Urinary bladder (tissue), 4 donors: ENCODE measurements around the gene HOXD8. TPM values are rescaled to one million over a fixed set of nuclear protein-coding genes. Genes with fewer than 3 reads are reported as not detected.

Source experiments
- DNase-seq: peaks from one replicate; pipeline ENCODE4 v3.0.0-alpha.2; 2015; ENCODE audit errors: extremely low spot score
- H3K27ac ChIP-seq: one replicate; pipeline ENCODE4 v1.5.1; 2013; ENCODE audit warnings: low read depth, mild to moderate bottlenecking, moderate library complexity
- H3K36me3 ChIP-seq: one replicate; pipeline ENCODE4 v1.6.1; 2013; ENCODE audit warnings: mild to moderate bottlenecking, moderate library complexity; ENCODE audit not compliant: insufficient read depth
- H3K4me1 ChIP-seq: one replicate; pipeline ENCODE4 v1.6.1; 2013; ENCODE audit warnings: mild to moderate bottlenecking, moderate library complexity; ENCODE audit not compliant: insufficient read depth
- H3K4me3 ChIP-seq: one replicate; pipeline ENCODE4 v1.5.1; 2013; ENCODE audit warnings: low read depth, low read length
- WGBS: extraction: QIAGEN DNeasy Blood & Tissue Kit; methylation state at CpG from one replicate; pipeline ENCODE4 v1.1.7; 2013; 5-methylcytosine and 5-hydroxymethylcytosine counted together
- polyA plus RNA-seq: library from polyadenylated mRNA; stranded (reverse); fragments of 200-250 nt; gene quantifications from one replicate; pipeline ENCODE4 v1.2.3, GENCODE V29; 2013
- total RNA-seq: library from RNA; depleted of rRNA; stranded (reverse); fragments of >200 nt; gene quantifications from one replicate; pipeline ENCODE4 v1.2.3, GENCODE V29; 2014
- donor health status: healthy with polysubstance abuse.
- donor health status: healthy.

HOXD8 gene
- total and polyA plus RNA-seq, 2 donors = 7.0 to 12.3 TPM

DNA sequence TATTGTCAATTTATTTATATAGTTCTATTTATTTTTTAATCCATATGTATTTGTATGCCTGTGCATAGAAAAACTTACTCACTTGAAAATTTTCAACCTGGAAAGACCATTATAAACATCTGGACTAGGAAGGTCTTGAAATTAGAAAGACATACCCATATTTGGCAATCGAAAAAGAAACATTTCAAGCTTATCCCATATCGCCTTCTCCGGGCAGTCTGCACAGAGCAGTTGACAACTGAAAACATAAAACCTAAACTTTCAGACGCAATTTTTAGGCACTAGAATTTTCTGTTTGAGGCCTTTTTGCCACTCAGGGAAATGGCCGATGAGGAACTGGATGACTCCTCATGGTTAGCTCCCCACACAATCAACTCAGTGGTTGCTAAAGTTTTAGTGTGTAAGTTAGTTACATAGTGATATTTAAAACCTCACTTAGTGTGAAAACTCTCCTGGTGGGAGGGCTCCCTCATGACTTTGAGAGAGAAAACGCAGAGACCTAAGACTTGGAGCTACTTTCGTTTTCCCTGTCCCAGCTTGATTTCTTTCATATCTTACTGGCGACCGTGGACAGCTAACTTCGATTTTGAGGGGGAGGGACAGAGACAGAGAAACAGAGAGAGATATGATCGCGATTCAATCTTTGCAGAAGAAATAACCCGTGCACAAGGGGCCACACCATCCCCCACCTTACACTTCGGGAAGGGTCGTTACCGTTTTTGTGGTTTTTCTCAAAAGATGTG is 33.1 kb upstream of the HOXD8 start:
- DNase-seq = no peak
- peaks cover 2% of the 10 kb centered on the region for H3K4me1 ChIP-seq
- WGBS = 22% methylated on average over 16 of the region's 16 CpGs
- no peak overlapping the region for H3K27ac ChIP-seq
- H3K36me3 ChIP-seq = no peaks in the 10 kb centered on the region
- no peak overlapping the region for H3K4me3 ChIP-seq

DNA sequence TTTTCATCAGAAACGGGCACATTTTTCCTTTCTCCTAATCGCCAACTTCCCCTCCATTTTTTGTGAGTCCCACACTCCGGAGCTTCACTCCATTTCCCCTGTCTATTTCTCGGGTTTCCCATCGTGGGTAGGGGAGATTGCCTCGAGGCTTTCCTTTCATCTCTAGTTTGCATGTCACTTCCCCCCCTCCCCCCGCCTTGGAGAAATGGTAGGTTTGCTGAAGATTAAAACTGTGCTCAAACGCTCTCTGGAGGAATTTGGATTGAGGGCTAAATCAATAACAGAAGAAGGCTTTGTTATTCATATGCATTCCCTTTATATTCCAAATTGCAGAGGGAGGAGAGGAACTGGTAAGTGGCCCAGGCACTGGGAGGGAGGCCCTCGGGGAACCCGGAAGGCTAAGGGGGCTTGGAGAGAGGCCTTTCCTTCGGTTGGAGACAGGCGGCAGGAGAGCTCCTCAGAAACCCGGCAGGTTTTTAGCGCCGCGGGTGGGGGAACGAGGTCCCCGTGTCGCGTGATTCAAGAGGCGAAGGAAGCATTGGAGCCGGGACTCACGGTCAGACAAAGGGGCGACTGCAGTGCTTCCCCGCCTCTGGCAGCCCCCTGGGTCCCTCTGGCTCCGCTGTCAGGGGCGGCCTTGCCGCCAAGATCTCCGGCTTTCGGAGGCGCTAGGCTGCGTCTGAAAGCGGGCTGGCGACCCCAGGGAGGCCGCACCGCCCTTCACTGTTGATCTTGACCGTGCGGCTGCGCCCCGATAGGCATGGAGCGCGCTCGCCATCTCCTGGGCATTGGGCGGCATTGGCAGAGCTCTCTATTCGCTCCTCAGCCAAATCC is 32.3 kb upstream of the HOXD8 start:
- H3K27ac ChIP-seq = no peak overlapping the region
- no peak for DNase-seq
- 2% methylated on average over 45 of the region's 45 CpGs for WGBS
- peak overlapping the region; percentile 17 for H3K4me3 ChIP-seq
- H3K36me3 ChIP-seq = no peaks in the 10 kb centered on the region
- H3K4me1 ChIP-seq = peaks cover 2% of the 10 kb centered on the region

DNA sequence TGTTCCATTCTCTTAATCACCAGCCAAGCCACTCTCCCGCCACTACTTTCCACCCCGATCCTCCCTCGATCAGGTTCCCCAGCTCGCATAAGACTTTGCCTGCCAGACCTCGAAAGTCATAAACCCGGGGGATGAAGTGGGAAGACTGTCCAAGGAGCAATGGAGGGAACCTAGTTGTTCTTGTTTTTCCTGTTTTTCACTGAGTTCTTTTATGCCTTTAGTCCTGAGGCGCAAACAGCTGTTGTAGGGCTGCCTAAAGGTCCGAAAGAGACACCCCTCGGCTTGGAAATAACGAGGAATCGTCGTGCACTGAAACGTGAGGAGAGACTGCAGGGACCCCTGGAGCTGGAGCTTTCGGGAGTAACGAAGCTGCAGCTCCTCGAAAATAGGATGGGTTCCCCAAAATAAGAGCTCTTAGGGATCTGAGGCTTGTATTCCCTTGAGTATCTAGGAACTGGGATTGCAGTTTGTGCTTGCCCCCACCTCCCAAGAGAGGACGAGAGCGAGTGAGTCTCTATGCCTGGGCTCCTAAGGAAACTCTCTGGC is 31.6 kb upstream of the HOXD8 start:
- H3K4me3 ChIP-seq = no peak overlapping the region
- no peaks in the 10 kb centered on the region for H3K36me3 ChIP-seq
- DNase-seq = no peak
- WGBS = 3% methylated on average over 18 of the region's 18 CpGs
- H3K27ac ChIP-seq = no peak overlapping the region
- peaks cover 2% of the 10 kb centered on the region for H3K4me1 ChIP-seq

DNA sequence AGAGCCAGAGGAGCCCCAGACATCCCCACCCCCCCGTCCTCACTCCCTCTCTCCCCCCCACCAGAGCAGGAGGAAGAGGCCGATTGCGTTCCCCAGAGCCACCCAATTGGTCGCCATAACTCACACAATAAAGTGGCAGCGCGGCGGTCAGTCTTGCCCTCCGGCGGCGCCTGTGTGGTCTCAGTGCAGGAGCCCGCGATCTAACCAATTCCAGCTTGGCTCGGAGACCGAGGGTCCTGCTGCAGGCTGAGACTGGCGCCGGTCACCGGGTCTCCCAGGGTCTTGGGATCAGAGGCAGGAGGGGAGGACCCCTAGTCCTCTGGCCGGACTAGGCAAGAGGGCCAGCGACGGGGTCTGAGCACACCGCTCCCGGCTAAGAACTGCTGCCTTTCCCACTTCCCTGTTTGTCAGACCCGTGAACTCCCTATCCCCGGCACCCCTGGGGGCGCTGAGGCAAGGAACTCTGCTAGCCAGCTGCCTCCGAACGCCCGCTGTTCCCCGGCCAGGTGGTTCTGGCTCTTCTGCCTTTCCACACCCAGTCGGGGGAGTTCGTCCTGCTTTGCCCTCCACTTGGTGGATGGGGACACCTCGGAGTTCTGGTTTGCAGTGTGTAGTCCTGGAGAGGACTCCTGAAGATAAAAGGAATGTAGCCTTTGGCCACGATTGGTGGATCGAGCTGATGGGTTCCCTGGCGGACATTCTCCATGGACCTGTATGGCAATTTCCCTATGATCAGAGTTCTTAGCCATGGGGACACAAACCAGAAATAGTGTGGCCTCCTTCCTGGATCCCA is 30.9 kb upstream of the HOXD8 start:
- 24% methylated on average over 35 of the region's 35 CpGs for WGBS
- H3K27ac ChIP-seq = no peak overlapping the region
- peaks cover 2% of the 10 kb centered on the region for H3K4me1 ChIP-seq
- no peaks in the 10 kb centered on the region for H3K36me3 ChIP-seq
- no peak overlapping the region for H3K4me3 ChIP-seq
- no peak for DNase-seq

DNA sequence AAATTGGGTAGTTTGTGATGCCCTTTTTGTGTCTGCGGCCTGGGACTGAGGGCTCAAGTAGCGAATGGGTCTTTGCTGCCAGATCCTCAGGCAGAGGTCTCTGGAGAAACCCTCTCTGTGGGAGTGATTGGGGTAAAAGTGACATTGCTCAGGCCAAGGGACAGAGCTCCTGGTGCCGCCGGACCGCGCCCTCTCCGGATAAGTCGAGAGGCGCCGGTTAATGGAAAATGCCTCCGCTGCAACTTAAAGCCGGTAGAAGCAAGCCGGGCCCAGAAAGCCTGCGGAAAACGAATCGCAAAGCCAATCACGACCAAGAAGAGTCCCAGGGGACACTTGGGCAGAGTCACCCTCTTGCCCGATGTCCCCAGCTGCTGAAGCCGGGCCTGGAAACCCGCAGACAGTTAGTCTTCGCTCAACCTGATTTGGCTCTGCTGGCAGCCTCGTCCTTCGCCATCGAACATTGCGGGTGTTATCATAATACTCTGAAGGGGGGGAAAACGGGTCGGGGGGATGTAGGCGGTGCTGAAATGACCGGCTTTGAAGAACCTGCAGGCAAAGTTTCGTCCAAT is 30.3 kb upstream of the HOXD8 start:
- 62% methylated on average over 30 of the region's 30 CpGs for WGBS
- DNase-seq = no peak
- Histone ChIP-seq H3K27ac (no peak overlapping the region), H3K4me3 (no peak overlapping the region), H3K36me3 (no peaks in the 10 kb centered on the region), H3K4me1 (peaks cover 2% of the 10 kb centered on the region)

DNA sequence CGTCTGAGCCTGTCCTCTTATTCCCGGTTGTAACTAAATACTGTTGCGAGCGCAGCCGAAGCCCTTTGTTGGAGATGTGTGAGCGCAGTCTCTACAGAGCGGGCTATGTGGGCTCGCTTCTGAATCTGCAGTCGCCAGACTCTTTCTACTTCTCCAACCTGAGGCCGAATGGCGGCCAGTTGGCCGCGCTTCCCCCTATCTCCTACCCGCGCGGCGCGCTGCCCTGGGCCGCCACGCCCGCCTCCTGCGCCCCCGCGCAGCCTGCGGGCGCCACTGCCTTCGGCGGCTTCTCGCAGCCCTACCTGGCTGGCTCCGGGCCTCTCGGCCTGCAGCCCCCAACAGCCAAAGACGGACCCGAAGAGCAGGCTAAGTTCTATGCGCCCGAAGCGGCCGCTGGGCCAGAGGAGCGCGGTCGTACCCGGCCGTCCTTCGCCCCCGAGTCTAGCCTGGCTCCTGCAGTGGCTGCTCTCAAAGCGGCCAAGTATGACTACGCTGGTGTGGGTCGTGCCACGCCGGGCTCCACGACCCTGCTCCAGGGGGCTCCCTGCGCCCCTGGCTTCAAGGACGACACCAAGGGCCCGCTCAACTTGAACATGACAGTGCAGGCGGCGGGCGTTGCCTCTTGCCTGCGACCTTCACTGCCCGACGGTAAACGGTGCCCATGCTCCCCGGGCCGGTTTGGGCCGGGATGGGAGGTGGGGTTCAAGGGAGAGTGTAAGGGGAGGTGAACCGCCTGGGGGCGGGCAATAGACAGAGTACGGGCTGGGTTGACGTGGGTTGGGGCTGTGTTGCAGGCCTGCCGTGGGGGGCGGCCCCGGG is 29.6 kb upstream of the HOXD8 start, which contains the start of gene HOXD12:
TSS of gene HOXD12 (plus strand) at position 68 of the 819 bp plus-strand sequence. CDS start at position 75, 7 bp downstream.
- Histone ChIP-seq H3K4me3 (no peak within 1 kb of the TSS), H3K36me3 (no peaks in the 10 kb centered on the region), H3K4me1 (peaks cover 2% of the 10 kb centered on the region), H3K27ac (no peak within 1 kb of the TSS)
- no peak for DNase-seq
- 47% methylated on average over 70 of the region's 70 CpGs for WGBS

DNA sequence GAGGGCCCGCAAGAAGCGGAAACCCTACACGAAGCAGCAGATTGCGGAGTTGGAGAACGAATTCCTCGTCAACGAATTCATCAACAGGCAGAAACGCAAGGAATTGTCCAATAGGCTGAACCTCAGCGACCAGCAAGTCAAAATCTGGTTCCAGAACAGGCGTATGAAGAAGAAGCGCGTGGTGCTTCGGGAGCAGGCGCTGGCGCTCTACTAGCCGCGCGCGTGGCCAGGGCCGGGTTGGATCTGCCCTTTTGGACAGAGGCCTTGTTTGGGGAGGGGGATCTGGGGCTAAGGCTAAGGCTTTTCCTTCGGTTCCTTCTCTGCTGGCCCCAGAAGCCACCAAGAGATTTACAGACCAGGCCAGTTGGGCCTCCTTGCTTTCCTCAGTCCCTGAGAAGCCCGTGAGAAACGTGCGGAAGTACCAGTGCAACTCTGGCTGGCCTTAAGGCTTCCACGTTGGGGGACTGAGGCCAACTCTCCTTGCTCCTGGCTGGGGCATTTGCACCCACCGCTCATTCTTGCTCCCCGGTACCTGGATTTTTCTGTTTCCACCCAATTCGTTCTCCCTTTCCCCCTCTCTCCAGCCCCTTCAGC is 28.9 kb upstream of the HOXD8 start:
- DNase-seq = no peak
- Histone ChIP-seq H3K36me3 (no peaks in the 10 kb centered on the region), H3K27ac (no peak overlapping the region), H3K4me3 (no peak overlapping the region), H3K4me1 (peaks cover 2% of the 10 kb centered on the region)
- 75% methylated on average over 28 of the region's 28 CpGs for WGBS

DNA sequence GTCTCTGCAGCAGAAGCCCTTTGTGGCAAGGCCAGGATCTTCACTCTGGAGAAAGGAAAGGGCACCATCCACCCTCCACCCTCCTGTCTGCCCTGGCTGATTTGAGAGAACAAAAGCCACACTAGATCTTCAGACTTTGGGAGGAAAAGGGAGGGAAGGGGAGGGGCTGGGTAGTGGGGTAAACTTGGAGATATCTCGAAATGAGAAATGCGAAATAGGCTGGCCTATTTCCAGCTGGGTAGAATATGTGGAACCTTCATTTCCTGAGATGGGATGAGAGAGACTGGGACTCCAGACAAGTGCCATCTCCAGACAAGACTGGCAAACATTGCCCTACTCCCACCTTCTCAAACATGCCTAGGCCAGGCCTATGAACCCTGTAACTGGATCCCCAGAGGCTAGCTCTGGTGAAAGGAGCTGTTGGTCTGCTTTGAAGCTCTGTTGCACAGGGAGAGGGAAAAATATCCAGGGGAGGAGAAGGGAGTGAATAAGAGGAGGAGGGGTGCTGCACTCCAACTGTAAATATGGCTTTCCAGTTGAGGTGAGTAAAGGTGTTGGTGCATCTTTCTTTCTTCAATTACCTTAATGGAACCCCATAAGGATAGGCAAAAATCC is 28.2 kb upstream of the HOXD8 start:
- H3K4me3 ChIP-seq = no peak overlapping the region
- DNase-seq = no peak
- 55% methylated on average over 2 of the region's 2 CpGs for whole genome bisulfite sequencing
- H3K27ac ChIP-seq = no peak overlapping the region
- peaks cover 2% of the 10 kb centered on the region for H3K4me1 ChIP-seq
- H3K36me3 ChIP-seq = no peaks in the 10 kb centered on the region

DNA sequence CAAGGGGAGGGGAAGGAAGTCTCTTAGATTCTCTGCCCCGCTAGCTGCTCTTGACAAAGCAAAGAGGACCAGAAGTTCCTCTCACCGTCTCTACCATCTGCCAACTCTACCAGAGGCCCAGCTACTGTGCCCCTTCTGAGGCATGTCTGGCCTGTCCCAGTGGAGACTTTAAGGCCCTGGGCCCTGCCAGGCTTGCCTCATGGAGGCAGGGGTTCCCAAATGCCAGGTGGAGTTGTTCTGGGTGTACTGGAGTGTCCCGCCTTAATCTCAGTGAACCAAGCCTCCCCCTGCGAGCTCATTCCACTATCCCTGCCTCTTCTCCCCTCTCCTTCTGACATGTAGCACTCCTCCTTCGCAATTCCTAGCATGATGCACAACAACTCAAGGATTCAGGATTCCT is 27.7 kb upstream of the HOXD8 start:
- peaks cover 2% of the 10 kb centered on the region for H3K4me1 ChIP-seq
- DNase-seq = no peak
- WGBS = 82% methylated on average over 5 of the region's 5 CpGs
- H3K27ac ChIP-seq = no peak overlapping the region
- no peaks in the 10 kb centered on the region for H3K36me3 ChIP-seq
- H3K4me3 ChIP-seq = no peak overlapping the region

DNA sequence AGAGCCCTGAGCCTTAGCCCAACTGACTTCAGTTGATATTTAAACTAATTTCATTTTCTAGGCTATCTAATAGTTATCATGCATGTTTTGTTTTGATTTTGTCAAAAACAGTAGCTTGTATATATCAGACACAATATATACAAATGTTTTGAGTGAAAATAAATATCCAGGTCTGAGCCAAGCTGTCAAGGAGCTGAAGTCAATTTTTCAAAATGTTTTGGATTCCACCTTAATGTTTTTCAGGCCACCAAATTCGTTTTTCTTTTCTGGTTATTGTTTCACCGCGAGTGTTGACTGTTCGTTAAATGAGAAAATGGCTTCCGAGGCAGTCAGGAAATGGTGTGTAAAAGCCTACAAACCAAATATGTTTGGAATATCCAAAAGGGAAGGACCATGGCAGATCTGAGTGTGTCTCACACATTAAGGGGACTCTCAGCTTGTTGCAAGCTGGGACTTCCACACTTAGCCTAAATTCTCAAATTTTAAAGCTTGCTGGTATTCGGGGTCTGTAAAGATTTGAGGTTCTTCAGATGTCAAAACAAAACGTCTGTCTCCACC is 27.1 kb upstream of the HOXD8 start:
- no peak for DNase-seq
- no peak overlapping the region for H3K4me3 ChIP-seq
- no peak overlapping the region for H3K27ac ChIP-seq
- WGBS = 77% methylated on average over 7 of the region's 7 CpGs
- no peaks in the 10 kb centered on the region for H3K4me1 ChIP-seq
- H3K36me3 ChIP-seq = no peaks in the 10 kb centered on the region

DNA sequence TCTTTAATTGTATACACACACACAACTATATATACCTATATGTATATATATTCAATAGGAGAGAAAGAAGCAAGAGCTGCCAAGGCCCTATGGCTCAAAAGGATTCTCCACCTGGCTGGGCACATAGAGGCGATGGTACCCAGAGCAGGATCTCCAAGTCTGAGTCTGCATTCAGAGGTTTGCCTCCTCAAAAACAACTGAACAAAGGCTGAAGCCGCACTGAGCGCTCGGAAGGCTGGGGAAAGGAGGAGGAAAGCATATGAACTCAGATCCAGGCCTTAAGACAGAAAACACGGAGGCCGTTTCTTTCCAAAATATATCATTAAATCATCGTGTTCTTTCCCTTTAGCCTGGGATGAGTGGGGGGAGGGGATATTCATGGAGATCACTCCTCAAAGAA is 26.3 kb upstream of the HOXD8 start:
- 71% methylated on average over 7 of the region's 7 CpGs for WGBS
- Histone ChIP-seq H3K36me3 (no peaks in the 10 kb centered on the region), H3K4me1 (no peaks in the 10 kb centered on the region), H3K4me3 (no peak overlapping the region), H3K27ac (no peak overlapping the region)
- no peak for DNase-seq
